HFF-Myc (cell line): Measurements from ENCODE around the gene INPP5E.

Source experiments
- DNase-seq: peaks from one replicate; pipeline ENCODE4 v3.0.0-alpha.2; 2011; ENCODE audit warnings: low read depth; ENCODE audit errors: extremely low read depth
- H3K4me3 ChIP-seq: replicated peaks from 2 replicates; pipeline ENCODE4 v1.5.1; 2011; ENCODE audit warnings: low read depth, mild to moderate bottlenecking, control low read depth, low read length
- CTCF ChIP-seq: IDR thresholded peaks from 2 replicates; pipeline ENCODE4 v1.5.1; 2012; ENCODE audit warnings: mild to moderate bottlenecking, low read depth, low read length, control low read depth; ENCODE audit errors: missing control alignments

Gene INPP5E

GRCh38 chr9:136403538-136403914 lies 36.1 kb downstream of the INPP5E start:
- H3K4me3 ChIP-seq, result no peak overlapping the region
- TF ChIP-seq CTCF, result no peak
- no peak for DNase-seq

GRCh38 chr9:136402067-136402466 lies 37.6 kb downstream of the INPP5E start:
- DNase-seq, result no peak
- no peak for TF ChIP-seq CTCF
- H3K4me3 ChIP-seq, result no peak overlapping the region

- DNase-seq, result no peak
- H3K4me3 ChIP-seq, result no peak overlapping the region
- TF ChIP-seq CTCF, result no peak
These were observed 38.3 kb downstream of the INPP5E start for GRCh38 chr9:136401173-136401922.

GRCh38 chr9:136400038-136400834 lies 39.4 kb downstream of the INPP5E start, which contains the start of gene SNAPC4:
Gene SNAPC4, minus strand, starts transcription at chr9:136400170. Its CDS starts 1,742 bp downstream, at chr9:136398428.
- peak; percentile 36 for DNase-seq
- peak within 1 kb of the TSS; percentile 95 for H3K4me3 ChIP-seq
- TF ChIP-seq CTCF, result peak; percentile 69

GRCh38 chr9:136399176-136400037 lies 40.2 kb downstream of the INPP5E start:
- peak overlapping the region; percentile 95 for H3K4me3 ChIP-seq
- DNase-seq, result no peak
- TF ChIP-seq CTCF, result no peak

GRCh38 chr9:136398286-136398685 lies 41.4 kb downstream of the INPP5E start:
- H3K4me3 ChIP-seq, result peak overlapping the region; percentile 95
- TF ChIP-seq CTCF, result no peak

More at GRCh38 chr9:136398286-136398685, 41.4 kb downstream of the INPP5E start:
- DNase-seq, result no peak
